Measurements from ENCODE around the gene ACBD6.

ACBD6 gene

DNA sequence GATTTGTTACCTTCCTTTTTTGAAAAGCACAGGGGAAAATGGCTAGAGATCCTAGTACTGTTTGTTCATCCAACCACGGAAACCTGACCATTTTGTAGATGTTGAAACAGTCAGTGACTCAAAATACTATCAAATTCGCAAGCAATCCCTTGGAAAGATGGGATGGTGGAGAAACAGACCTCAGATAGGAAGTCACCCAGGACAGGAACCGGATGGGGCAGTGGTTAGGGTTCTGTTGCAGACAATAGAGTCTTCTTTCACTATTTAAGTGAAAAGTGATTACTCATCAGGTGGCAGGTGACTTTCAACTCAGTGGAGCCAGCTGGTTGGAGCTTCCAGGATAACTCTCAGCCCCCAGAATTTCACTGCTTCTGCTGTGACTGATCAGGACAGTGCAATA is 255.3 kb downstream of the ACBD6 start:
- Histone ChIP-seq H3K36me3 (ENCODE audit: insufficient read depth, low read depth, low read length) (no peaks in the 10 kb centered on the region), H3K27me3 (ENCODE audit: insufficient read depth, low read length) (no peaks in the 10 kb centered on the region), H3K27ac (ENCODE audit: low read length) (no peak overlapping the region)

GRCh38 chr1:180246579-180246978 is 255.8 kb downstream of the ACBD6 start:
- H3K27me3 ChIP-seq (ENCODE audit: insufficient read depth, low read length): peaks cover 2% of the 10 kb centered on the region; the same call in 1 of the 2 replicates
- H3K36me3 ChIP-seq (ENCODE audit: insufficient read depth, low read depth, low read length): no peaks in the 10 kb centered on the region
- H3K4me1 ChIP-seq (ENCODE audit: insufficient read depth, low read length): peaks cover 17% of the 10 kb centered on the region; the same call in 1 of the 2 replicates
- H3K4me3 ChIP-seq (ENCODE audit: low read length): no peak overlapping the region
- no peak overlapping the region for H3K9ac ChIP-seq (ENCODE audit: low read depth, low read length)
- no peaks in the 10 kb centered on the region for H3K9me3 ChIP-seq (ENCODE audit: insufficient read depth, low read depth, low read length)
- H3K27ac ChIP-seq (ENCODE audit: low read length): no peak overlapping the region

More for the DNA sequence above, 255.3 kb downstream of the ACBD6 start:
- peaks cover 16% of the 10 kb centered on the region; the same call in 1 of the 2 replicates for H3K4me1 ChIP-seq (ENCODE audit: insufficient read depth, low read length)
- H3K4me3 ChIP-seq (ENCODE audit: low read length): no peak overlapping the region
- no peaks in the 10 kb centered on the region for H3K9me3 ChIP-seq (ENCODE audit: insufficient read depth, low read depth, low read length)
- H3K9ac ChIP-seq (ENCODE audit: low read depth, low read length): no peak overlapping the region

- Histone ChIP-seq H3K36me3 (ENCODE audit: insufficient read depth, low read depth, low read length) (no peaks in the 10 kb centered on the region), H3K4me3 (ENCODE audit: low read length) (no peak overlapping the region), H3K27me3 (ENCODE audit: insufficient read depth, low read length) (peaks cover 19% of the 10 kb centered on the region), H3K9ac (ENCODE audit: low read depth, low read length) (no peak overlapping the region), H3K27ac (ENCODE audit: low read length) (no peak overlapping the region), H3K9me3 (ENCODE audit: insufficient read depth, low read depth, low read length) (no peaks in the 10 kb centered on the region), H3K4me1 (ENCODE audit: insufficient read depth, low read length) (peaks cover 28% of the 10 kb centered on the region; the same call in 1 of the 2 replicates)
Measured at GRCh38 chr1:180244840-180245239, 257.5 kb downstream of the ACBD6 start.

DNA sequence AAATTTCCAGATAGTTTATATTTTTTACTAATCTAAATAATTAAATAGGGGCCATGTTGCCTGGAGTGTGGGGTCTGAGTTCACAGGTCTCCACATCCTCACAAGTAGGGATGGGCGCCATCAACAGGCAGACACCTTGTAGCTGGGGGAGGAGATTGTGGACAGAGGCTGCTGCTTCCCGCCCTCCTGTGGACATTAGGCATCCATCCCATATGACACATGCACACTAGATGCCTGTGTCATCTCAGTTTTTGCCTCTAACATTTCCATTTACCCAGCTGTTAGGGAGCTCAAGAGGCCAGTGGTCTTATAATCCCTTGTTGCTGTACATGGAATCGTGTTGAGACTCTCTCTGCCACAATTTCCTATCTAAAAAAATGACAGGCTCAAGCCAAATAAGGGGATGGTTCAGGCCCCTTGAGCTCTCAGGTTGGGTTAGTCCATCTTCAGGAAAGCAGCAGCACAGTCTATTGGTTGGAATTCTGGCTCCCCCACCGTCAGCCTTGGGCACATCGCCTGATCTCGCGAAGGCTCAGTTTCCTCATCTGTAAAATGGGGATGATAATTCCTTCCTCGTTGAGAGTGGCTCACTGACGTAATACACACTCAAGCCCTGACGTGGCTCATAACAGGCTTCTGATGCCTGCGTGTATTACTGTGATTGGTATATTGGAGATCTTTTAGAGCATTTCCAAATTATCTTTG is 258.7 kb downstream of the ACBD6 start:
- Histone ChIP-seq H3K36me3 (ENCODE audit: insufficient read depth, low read depth, low read length) (no peaks in the 10 kb centered on the region), H3K27me3 (ENCODE audit: insufficient read depth, low read length) (peaks cover 31% of the 10 kb centered on the region), H3K4me1 (ENCODE audit: insufficient read depth, low read length) (peaks cover 39% of the 10 kb centered on the region; the same call in 1 of the 2 replicates), H3K9me3 (ENCODE audit: insufficient read depth, low read depth, low read length) (no peaks in the 10 kb centered on the region), H3K27ac (ENCODE audit: low read length) (no peak overlapping the region), H3K9ac (ENCODE audit: low read depth, low read length) (no peak overlapping the region), H3K4me3 (ENCODE audit: low read length) (no peak overlapping the region)

GRCh38 chr1:180241716-180242544 is 260.4 kb downstream of the ACBD6 start:
- no peaks in the 10 kb centered on the region for H3K9me3 ChIP-seq (ENCODE audit: insufficient read depth, low read depth, low read length)
- no peak overlapping the region for H3K27ac ChIP-seq (ENCODE audit: low read length)
- no peaks in the 10 kb centered on the region for H3K36me3 ChIP-seq (ENCODE audit: insufficient read depth, low read depth, low read length)
- H3K4me1 ChIP-seq (ENCODE audit: insufficient read depth, low read length): peaks cover 55% of the 10 kb centered on the region
- H3K27me3 ChIP-seq (ENCODE audit: insufficient read depth, low read length): peaks cover 48% of the 10 kb centered on the region
- no peak overlapping the region for H3K9ac ChIP-seq (ENCODE audit: low read depth, low read length)
- H3K4me3 ChIP-seq (ENCODE audit: low read length): no peak overlapping the region

DNA sequence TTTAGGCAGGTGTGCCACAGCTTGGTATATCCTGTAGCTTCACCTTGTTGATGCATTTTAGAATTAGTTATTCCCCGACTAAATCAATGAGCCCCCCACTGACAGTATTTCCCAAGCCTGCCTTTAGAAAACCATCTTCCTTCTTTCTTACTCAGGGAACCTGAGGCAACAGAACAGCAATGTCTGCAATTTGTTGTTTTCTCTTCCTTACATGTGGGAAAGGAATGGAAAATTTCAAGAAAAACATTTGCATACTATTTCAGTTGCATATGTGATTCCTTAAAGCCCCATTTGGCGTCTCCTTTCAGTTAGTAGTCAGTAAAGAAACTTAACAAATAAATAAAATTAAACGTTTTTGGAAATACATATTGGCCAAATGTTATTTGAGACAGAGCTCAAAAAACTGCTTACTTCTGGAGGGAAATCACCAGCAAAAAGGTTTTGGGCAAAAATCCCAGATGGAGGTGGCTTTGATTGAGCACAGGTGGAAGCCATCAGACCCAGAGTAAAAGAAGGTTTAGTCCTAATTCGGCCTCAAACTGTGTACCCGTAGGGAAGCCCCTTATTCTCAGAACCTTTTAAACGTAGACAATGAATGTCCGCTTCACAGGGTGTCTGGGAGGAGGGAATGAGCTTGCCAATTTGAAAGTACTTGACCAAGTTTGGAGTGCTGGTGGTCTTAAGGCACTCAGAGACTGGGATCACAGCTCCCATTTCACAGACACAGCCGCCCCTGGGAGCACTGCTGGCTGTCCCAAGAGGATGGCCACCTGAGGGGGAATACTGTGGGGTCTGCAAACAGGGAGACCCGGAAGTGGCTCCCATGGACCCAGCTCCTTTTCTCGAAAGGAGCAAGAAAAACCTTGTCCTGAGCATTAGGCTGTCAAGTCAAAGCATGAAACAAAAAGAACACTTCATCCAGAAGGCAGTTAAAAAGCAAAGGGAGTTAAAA is 263.0 kb downstream of the ACBD6 start:
- H3K27me3 ChIP-seq (ENCODE audit: insufficient read depth, low read length): peaks cover 74% of the 10 kb centered on the region

DNA sequence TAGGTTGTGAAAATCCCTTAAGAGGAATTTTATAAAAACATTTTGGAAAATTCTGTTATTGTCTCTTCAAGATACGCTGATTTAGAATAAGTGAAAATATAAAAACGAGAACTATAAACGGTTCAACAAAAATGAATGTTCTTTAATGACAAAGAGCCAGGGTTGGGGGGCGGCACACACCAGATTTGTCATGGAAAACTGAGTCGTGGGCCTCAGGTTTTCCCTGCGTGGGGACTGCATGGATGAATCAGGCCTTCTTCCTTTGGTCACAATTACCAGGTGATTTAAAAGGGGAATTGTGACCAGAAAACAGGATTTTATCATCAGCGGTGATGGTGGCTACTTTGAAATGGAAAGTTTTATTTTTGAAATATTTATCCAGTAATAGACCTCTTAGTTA is 263.7 kb downstream of the ACBD6 start:
- Histone ChIP-seq H3K27ac (ENCODE audit: low read length) (peak overlapping the region; percentile 77), H3K36me3 (ENCODE audit: insufficient read depth, low read depth, low read length) (no peaks in the 10 kb centered on the region), H3K4me3 (ENCODE audit: low read length) (peak overlapping the region; percentile 61), H3K4me1 (ENCODE audit: insufficient read depth, low read length) (peaks cover 70% of the 10 kb centered on the region), H3K9ac (ENCODE audit: low read depth, low read length) (peak overlapping the region; percentile 79; the same call in 1 of the 2 replicates), H3K9me3 (ENCODE audit: insufficient read depth, low read depth, low read length) (no peaks in the 10 kb centered on the region), H3K27me3 (ENCODE audit: insufficient read depth, low read length) (peaks cover 81% of the 10 kb centered on the region)

More for the DNA sequence above, 263.0 kb downstream of the ACBD6 start:
- peak overlapping the region; percentile 61 for H3K4me3 ChIP-seq (ENCODE audit: low read length)
- no peaks in the 10 kb centered on the region for H3K9me3 ChIP-seq (ENCODE audit: insufficient read depth, low read depth, low read length)
- no peaks in the 10 kb centered on the region for H3K36me3 ChIP-seq (ENCODE audit: insufficient read depth, low read depth, low read length)
- peaks cover 68% of the 10 kb centered on the region for H3K4me1 ChIP-seq (ENCODE audit: insufficient read depth, low read length)
- H3K9ac ChIP-seq (ENCODE audit: low read depth, low read length): peak overlapping the region; percentile 79; the same call in 1 of the 2 replicates
- H3K27ac ChIP-seq (ENCODE audit: low read length): peak overlapping the region; percentile 77
